Pancreas (tissue), 10 donors: Measurements from ENCODE around the gene HEMK1. TPM values are rescaled to one million over a fixed set of nuclear protein-coding genes. Genes with fewer than 3 reads are reported as not detected.

Experiments used
- ATAC-seq, 4 donors: fragments of 200-7000 bp; cut with Tn5 transposase; one replicate each; pipeline versions ENCODE4 v1.8.0 to v1.9.1; 2020; ENCODE audit warnings: mild to moderate bottlenecking in 4 of 4, moderate library complexity in 4 of 4
- DNase-seq, 6 donors: peaks; one replicate each; pipeline ENCODE4 v3.0.0-alpha.2; 2020
- FAIRE-seq: peaks from 2 replicates; lab custom pipeline; 2012; peaks lifted over from hg19 to GRCh38; lab: Jason Lieb, UNC
- H3K27ac ChIP-seq, 4 donors: fragments of 200-600 bp; sonication (generic); 1 replicate in 3 of 4; 2 replicates in 1 of 4; pipeline versions ENCODE4 v1.5.0 to v1.8.0; 2020
- H3K27me3 ChIP-seq, 4 donors: fragments of 200-600 bp; one replicate each; pipeline ENCODE4 v1.8.0; 2021
- H3K36me3 ChIP-seq, 3 donors: fragments of 200-600 bp; sonication (generic) in 1 of 3; one replicate each; pipeline versions ENCODE4 v1.5.0 to v1.8.0; 2020 to 2021
- H3K4me1 ChIP-seq, 3 donors: fragments of 200-600 bp; one replicate each; pipeline ENCODE4 v1.8.0; 2021
- H3K4me3 ChIP-seq, 4 donors: fragments of 200-600 bp; sonication (generic) in 2 of 4; one replicate each; pipeline versions ENCODE4 v1.5.0 to v1.8.0; 2020 to 2021
- H3K9me3 ChIP-seq, 4 donors: fragments of 200-600 bp; one replicate each; pipeline ENCODE4 v1.8.0; 2021
- WGBS, 2 donors: extraction: QIAGEN DNeasy Blood & Tissue Kit; methylation state at CpG; one replicate each; pipeline ENCODE4 v1.1.7; 2013; 5-methylcytosine and 5-hydroxymethylcytosine counted together
- intact Hi-C, 3 donors: fragments of 100-400 bp; cut with DNase I; formaldehyde crosslinking; loops; one replicate each; pipeline versions ENCODE4 v1.11.1 to v1.14.2; 2022
- polyA plus RNA-seq, 2 donors: library from polyadenylated mRNA; stranded (reverse); fragments of 200-250 nt; gene quantifications; one replicate each; pipeline ENCODE4 v1.2.3, GENCODE V29; 2013
- total RNA-seq, 6 donors: library from RNA; stranded (reverse); fragmentation: NEBNext Ultra II Directional in 4 of 6; extraction: Animal tissue kit (Norgen Biotek cat#: 25700) in 4 of 6; gene quantifications; one replicate each; pipeline versions ENCODE4 v1.2.1 to v1.2.4, GENCODE V29; 2021 to 2023
- TF ChIP-seq, protein P1 (sequence below), 4 donors: fragments of 200-600 bp; sonication (generic) in 3 of 4; IDR thresholded peaks; one replicate each; pipeline versions ENCODE4 v1.5.0 to v1.8.0; 2021; ENCODE audit warnings: antibody characterized with exemption in 4 of 4
- donor health status: healthy with polysubstance abuse.
- donor health status: DM: no; HTN: no; CAD: no; lungs with moderate emphysema.
- donor health status: DM: no; HTN: no; CAD: no.
- donor health status: control.
- donor health status: control.
- donor health status: Bipolar disorder and iron deficiency.
- donor health status: DM: yes; HTN: yes; CAD: no.
- donor health status: DM: no; HTN: no; CAD: no.
- donor health status: DM: no; HTN: no; CAD: no.
- donor health status: DM: yes; HTN: yes; CAD: no.

The HEMK1 gene
- total and polyA plus RNA-seq, 8 donors = 9.6 to 21.8 (median 12.5) TPM

DNA sequence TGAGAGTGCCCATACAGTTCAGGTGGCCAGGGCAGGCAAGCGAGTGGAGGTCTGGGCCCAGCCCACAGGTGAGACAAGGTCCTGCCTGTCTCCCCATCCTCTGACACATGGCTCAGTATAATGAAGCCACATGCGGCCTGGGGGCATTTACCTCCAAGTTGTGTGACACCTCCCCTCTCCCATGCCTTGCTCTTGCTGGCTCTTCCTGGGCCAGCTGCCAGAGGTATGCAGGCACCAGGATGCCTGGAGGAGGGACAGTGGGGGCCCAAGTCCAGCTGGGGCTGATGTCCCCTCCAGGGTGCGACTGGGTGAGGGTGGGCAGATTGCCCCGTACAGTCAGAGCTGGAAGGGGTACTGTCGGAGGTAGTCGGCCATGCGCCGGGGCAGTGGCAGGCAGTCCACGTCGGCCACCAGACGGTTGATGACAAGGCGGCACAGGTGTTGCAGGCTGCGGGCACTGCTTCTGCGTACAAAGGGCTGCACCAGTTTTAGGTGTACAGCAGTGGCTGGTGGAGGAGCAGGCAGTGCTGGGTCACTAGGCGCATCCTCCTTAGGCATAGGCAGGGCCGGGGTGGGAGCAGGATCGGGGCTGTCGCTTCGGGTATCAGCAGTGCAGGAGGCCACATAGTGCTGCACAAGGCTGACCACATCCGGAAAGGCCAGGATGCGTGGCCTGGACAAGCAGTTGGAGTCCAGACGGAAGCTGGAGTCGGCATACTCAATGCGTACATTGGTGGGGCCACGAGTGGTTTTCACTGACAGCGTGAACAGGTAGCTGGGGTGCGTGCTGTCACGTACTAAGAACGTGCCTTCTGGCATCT, 38.2 kb downstream of the HEMK1 start:
- Histone ChIP-seq H3K36me3 (peaks cover 0 to 20% (median 12%) of the 10 kb centered on the region in 3 donors), H3K27ac (peak overlapping the region in 3 of 4 donors; percentile 28 to 99 (median 97)), H3K9me3 (no peaks in the 10 kb centered on the region), H3K4me3 (peak overlapping the region in 1 of 4 donors; percentile 15), H3K4me1 (peaks cover 49 to 73% (median 49%) of the 10 kb centered on the region in 3 donors), H3K27me3 (no peaks in the 10 kb centered on the region)
- 80 to 84% methylated on average over 29 of the region's 29 CpGs for whole genome bisulfite sequencing, 2 donors
- ATAC-seq (no peak), DNase-seq (peak in 1 of 6 donors; percentile 55), FAIRE-seq (no peak)
- intact Hi-C loops = no loop called here
- TF ChIP-seq, protein P1, sequence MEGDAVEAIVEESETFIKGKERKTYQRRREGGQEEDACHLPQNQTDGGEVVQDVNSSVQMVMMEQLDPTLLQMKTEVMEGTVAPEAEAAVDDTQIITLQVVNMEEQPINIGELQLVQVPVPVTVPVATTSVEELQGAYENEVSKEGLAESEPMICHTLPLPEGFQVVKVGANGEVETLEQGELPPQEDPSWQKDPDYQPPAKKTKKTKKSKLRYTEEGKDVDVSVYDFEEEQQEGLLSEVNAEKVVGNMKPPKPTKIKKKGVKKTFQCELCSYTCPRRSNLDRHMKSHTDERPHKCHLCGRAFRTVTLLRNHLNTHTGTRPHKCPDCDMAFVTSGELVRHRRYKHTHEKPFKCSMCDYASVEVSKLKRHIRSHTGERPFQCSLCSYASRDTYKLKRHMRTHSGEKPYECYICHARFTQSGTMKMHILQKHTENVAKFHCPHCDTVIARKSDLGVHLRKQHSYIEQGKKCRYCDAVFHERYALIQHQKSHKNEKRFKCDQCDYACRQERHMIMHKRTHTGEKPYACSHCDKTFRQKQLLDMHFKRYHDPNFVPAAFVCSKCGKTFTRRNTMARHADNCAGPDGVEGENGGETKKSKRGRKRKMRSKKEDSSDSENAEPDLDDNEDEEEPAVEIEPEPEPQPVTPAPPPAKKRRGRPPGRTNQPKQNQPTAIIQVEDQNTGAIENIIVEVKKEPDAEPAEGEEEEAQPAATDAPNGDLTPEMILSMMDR (IDR thresholded peaks at IDR 0.05) = no peak

DNA sequence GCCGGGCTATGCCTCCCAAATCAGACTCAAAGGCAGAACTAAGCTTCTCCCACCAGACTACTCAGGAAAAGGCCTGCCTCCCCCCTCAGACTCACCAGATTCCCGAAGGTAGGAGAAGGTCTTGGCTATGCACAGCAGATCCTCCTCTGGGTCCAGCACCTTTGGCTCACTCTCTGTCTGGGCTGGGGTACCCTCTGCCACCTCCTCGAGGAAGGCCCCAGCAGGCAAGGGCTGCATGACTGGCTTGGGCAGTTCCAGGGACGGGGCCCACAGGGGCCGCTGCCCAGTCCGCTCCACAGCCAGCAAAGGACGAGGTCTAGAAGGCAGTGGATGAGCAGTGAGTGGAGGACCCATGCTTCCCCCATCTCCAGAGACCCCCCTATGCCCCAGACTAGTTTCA, 39.0 kb downstream of the HEMK1 start:
- FAIRE-seq (no peak), ATAC-seq (no peak), DNase-seq (peak in 1 of 6 donors; percentile 53)
- TF ChIP-seq, protein P1 (IDR thresholded peaks at IDR 0.05) = no peak
- H3K36me3 ChIP-seq = peaks cover 0 to 20% (median 12%) of the 10 kb centered on the region in 3 donors
- H3K4me3 ChIP-seq = peak overlapping the region in 1 of 4 donors; percentile 77
- intact Hi-C loops = no loop called here
- no peaks in the 10 kb centered on the region for H3K9me3 ChIP-seq
- H3K27me3 ChIP-seq = no peaks in the 10 kb centered on the region
- H3K27ac ChIP-seq = no peak overlapping the region
- WGBS, 2 donors = 77 to 81% methylated on average over 7 of the region's 7 CpGs
- H3K4me1 ChIP-seq = peaks cover 41 to 72% (median 45%) of the 10 kb centered on the region in 3 donors

DNA sequence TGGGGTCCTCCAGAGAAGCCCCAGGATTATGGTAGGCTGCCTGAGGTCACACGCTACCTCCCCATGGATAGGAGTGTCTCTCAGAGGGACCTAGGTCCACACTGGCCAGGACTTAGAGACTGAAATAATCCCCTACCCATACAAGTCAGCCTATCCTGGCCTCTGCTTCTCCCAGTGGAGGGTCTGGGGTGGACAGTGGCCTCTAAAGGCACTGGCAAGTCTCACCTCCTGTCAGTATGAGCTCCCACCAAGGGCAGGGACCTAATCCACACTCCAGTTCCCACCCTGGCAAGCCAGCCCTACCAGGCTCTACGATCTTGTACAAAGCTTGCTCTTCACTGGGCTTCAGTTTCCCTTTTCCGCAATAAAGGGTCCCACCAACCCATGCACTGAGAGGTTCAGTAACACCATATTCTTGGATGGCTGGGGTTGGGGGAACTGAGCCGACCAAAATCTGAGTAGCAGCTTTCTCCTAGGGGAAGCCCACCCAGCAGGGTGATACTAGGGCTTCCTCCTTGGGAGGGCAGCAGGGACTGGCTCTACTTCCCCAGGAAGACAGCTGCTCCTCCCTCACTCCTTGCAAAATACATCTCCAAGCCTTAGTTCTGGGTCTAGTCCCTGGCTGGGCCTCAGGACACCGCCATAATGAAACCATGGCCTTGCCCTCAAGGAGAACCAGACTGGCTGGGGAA, 39.9 kb downstream of the HEMK1 start:
- DNase-seq (peak in 1 of 6 donors; percentile 28), ATAC-seq (no peak), FAIRE-seq (no peak)
- Histone ChIP-seq H3K9me3 (no peaks in the 10 kb centered on the region), H3K27me3 (no peaks in the 10 kb centered on the region), H3K4me1 (peaks cover 33 to 70% (median 36%) of the 10 kb centered on the region in 3 donors), H3K36me3 (peaks cover 0 to 20% (median 12%) of the 10 kb centered on the region in 3 donors), H3K4me3 (peak overlapping the region in 2 of 4 donors; percentile 77 to 80), H3K27ac (peak overlapping the region in 2 of 4 donors; percentile 34 to 80)
- intact Hi-C loops = no loop called here
- WGBS, 2 donors = 83 to 90% methylated on average over 5 of the region's 5 CpGs
- TF ChIP-seq, protein P1 (IDR thresholded peaks at IDR 0.05) = no peak

DNA sequence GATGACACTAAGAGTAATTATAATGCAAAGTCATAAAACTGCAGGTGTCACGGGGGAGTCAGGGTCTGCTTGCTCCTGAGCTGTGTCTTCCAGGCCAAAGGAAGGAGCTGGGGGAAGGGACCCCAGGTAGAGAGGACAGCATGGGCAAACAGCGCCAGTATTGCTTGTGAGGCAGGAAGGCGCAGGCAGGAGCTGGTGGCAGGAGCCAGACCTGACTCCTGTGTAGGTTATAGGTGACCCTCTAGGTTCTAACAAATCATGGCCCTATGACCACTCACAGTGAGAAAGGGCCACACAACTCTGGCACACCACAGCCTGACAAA, 40.4 kb downstream of the HEMK1 start:
- intact Hi-C loops = no loop called here
- Histone ChIP-seq H3K36me3 (peaks cover 0 to 20% (median 12%) of the 10 kb centered on the region in 3 donors), H3K27ac (peak overlapping the region in 2 of 4 donors; percentile 34 to 80), H3K9me3 (no peaks in the 10 kb centered on the region), H3K4me3 (peak overlapping the region in 3 of 4 donors; percentile 77 to 85 (median 80)), H3K4me1 (peaks cover 28 to 64% (median 30%) of the 10 kb centered on the region in 3 donors), H3K27me3 (no peaks in the 10 kb centered on the region)
- ATAC-seq (no peak), DNase-seq (peak in 1 of 6 donors; percentile 48), FAIRE-seq (no peak)
- 86% methylated on average over 3 of the region's 3 CpGs for WGBS, 2 donors
- TF ChIP-seq, protein P1 (IDR thresholded peaks at IDR 0.05) = no peak
